DND-41 (cell line): Measurements from ENCODE around the gene NUDT6.

ENCODE experiments used
- CTCF ChIP-seq: IDR thresholded peaks from 2 replicates; pipeline ENCODE4 v1.5.1; 2012; ENCODE audit warnings: borderline replicate concordance, low read length, moderate library complexity, mild to moderate bottlenecking; ENCODE audit not compliant: poor library complexity, severe bottlenecking; ENCODE audit errors: extremely low read depth
- EZH2 ChIP-seq: IDR thresholded peaks from 3 replicates; pipeline ENCODE4 v1.6.1; 2012; ENCODE audit warnings: borderline replicate concordance, low read depth, mild to moderate bottlenecking, moderate library complexity, low read length, inconsistent platforms; ENCODE audit not compliant: severe bottlenecking

- TF ChIP-seq CTCF (no peak), EZH2 (no peak)
Measured at GRCh38 chr4:122890147-122890795, 32.1 kb downstream of the NUDT6 start.
